GM12865 (cell line): Measurements from ENCODE around the gene CCDC124.
A peak's percentile ranks its signal among the peaks of the same experiment; 100 is the strongest.
"Not testable (repeated sequence)": the region's sequence is repeated elsewhere in the genome, so short reads cannot be mapped to it uniquely, and the experiment has no call there.

Experiments
- DNase-seq: peaks from one replicate; pipeline ENCODE4 v3.0.0; 2010; ENCODE audit warnings: low read depth
- H3K4me3 ChIP-seq: 2 replicates; pipeline ENCODE4 v1.5.1; 2011; ENCODE audit warnings: mild to moderate bottlenecking, low read depth, low read length, control low read depth
- TF ChIP-seq, protein P1 (sequence below): IDR thresholded peaks from 2 replicates; pipeline ENCODE4 v1.5.1; 2011; ENCODE audit warnings: low read length, control low read depth, low read depth, inconsistent platforms; ENCODE audit not compliant: insufficient read depth; ENCODE audit errors: missing control alignments

Gene CCDC124

GRCh38 chr19:17932485-17933338, at the start of gene CCDC124:
Gene CCDC124, plus strand, starts transcription at chr19:17933015. Its CDS starts 3,406 bp downstream, at chr19:17936421.
- DNase-seq, result peak; percentile 97
- TF ChIP-seq, protein P1, sequence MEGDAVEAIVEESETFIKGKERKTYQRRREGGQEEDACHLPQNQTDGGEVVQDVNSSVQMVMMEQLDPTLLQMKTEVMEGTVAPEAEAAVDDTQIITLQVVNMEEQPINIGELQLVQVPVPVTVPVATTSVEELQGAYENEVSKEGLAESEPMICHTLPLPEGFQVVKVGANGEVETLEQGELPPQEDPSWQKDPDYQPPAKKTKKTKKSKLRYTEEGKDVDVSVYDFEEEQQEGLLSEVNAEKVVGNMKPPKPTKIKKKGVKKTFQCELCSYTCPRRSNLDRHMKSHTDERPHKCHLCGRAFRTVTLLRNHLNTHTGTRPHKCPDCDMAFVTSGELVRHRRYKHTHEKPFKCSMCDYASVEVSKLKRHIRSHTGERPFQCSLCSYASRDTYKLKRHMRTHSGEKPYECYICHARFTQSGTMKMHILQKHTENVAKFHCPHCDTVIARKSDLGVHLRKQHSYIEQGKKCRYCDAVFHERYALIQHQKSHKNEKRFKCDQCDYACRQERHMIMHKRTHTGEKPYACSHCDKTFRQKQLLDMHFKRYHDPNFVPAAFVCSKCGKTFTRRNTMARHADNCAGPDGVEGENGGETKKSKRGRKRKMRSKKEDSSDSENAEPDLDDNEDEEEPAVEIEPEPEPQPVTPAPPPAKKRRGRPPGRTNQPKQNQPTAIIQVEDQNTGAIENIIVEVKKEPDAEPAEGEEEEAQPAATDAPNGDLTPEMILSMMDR, result peak; percentile 98
- H3K4me3 ChIP-seq, result peak within 1 kb of the TSS; percentile 100

DNA sequence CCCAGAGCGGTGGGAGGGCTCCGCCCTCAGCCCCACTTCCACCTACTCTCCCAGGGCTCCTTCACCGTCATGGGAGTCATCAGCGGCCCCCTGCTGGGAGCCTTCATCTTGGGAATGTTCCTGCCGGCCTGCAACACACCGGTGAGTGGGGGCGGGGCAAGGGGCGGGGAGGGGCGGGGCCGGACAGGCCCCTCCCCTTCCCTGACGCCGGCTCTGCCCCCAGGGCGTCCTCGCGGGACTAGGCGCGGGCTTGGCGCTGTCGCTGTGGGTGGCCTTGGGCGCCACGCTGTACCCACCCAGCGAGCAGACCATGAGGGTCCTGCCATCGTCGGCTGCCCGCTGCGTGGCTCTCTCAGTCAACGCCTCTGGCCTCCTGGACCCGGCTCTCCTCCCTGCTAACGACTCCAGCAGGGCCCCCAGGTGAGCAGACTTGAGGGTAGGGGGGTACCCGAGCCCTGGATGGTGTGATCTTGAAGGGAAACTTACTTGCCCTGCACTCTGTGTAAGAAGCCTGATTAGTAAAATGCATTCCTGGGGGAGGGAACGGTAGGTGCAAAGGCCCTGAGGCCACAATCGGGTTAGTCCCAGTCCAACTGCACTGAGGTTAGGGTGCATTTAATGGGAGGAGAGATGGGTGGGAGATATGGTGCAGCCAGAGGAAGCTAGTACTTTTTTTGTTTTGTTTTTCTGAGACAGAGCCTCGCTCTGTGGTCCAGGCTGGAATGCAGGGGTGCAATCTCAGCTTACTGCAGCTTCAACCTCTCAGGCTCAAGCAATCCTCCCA, 49.0 kb upstream of the CCDC124 start:
- H3K4me3 ChIP-seq, result no peak overlapping the region
- TF ChIP-seq, protein P1, result no peak
- DNase-seq, result no peak

GRCh38 chr19:17886515-17886914, 46.3 kb upstream of the CCDC124 start:
- H3K4me3 ChIP-seq, result no peak overlapping the region
- DNase-seq, result peak; percentile 46
- TF ChIP-seq, protein P1, result no peak

GRCh38 chr19:17887221-17887620, 45.6 kb upstream of the CCDC124 start:
- peak; percentile 37 for DNase-seq

GRCh38 chr19:17888260-17888659, 44.6 kb upstream of the CCDC124 start:
- H3K4me3 ChIP-seq, result no peak overlapping the region
- TF ChIP-seq, protein P1, result no peak
- DNase-seq, result no peak

More at GRCh38 chr19:17887221-17887620, 45.6 kb upstream of the CCDC124 start:
- not testable (repeated sequence) for H3K4me3 ChIP-seq

GRCh38 chr19:17889609-17890214, 43.1 kb upstream of the CCDC124 start:
- no peak overlapping the region for H3K4me3 ChIP-seq

GRCh38 chr19:17893766-17894165, 39.0 kb upstream of the CCDC124 start:
- TF ChIP-seq, protein P1, result no peak
- H3K4me3 ChIP-seq, result no peak overlapping the region
- no peak for DNase-seq

More at GRCh38 chr19:17889609-17890214, 43.1 kb upstream of the CCDC124 start:
- no peak for DNase-seq
- TF ChIP-seq, protein P1, result no peak
